Measurements from ENCODE around the gene DDX28.

DNA sequence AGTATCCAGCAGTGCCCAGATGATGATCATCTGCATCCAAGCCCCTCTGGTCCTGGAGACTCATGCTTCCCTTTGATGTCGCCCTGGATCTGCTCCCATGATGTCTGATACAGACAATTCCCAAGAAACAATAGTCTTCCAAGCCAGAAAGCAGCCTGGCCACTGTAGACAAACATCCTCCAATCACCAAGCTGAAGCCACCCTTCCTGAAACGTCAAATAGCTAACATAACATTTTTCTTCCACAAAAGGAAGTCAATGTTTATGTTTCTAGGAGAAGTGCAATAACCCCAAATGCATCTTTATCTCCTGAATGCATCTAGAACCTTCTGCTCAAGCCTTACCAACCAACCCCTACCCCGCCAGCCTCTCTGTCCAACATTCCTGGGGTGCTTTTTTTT lies 22.6 kb downstream of the DDX28 start:
- TF ChIP-seq CBX8 (IDR thresholded peaks at IDR 0.05; ENCODE audit: borderline replicate concordance, low read depth, low read length) (no peak), ZNF274 (IDR thresholded peaks at IDR 0.05; ENCODE audit: borderline replicate concordance, extremely low read depth, low read length) (no peak), FOSL1 (IDR thresholded peaks at IDR 0.05; ENCODE audit: insufficient read depth, low read depth, low read length) (no peak), EP300 (IDR thresholded peaks at IDR 0.05; ENCODE audit: borderline replicate concordance in 1 of 2, low read depth in 2 of 2, low read length in 2 of 2) (no peak), POLR2A (IDR thresholded peaks at IDR 0.05; ENCODE audit: control extremely low read depth in 1 of 2, low read depth in 2 of 2, low read length in 2 of 2) (no peak), EZH2 (IDR thresholded peaks at IDR 0.05; ENCODE audit: low read depth, low read length, severe bottlenecking) (no peak), BCL11A (IDR thresholded peaks at IDR 0.05; ENCODE audit: low read depth in 2 of 2, low read length in 2 of 2) (no peak), TAF1 (IDR thresholded peaks at IDR 0.05; ENCODE audit: low read depth, low read length) (no peak), CEBPB (IDR thresholded peaks at IDR 0.05; ENCODE audit: low read depth, low read length) (no peak), CBX5 (IDR thresholded peaks at IDR 0.05; ENCODE audit: low read depth, low read length) (no peak), RAD21 (IDR thresholded peaks at IDR 0.05 in 1 of 2, conservative IDR thresholded peaks at IDR 0.05 in 1 of 2; ENCODE audit: low read depth in 2 of 2, low read length in 2 of 2) (no peak)
- TF ChIP-seq, protein P1, sequence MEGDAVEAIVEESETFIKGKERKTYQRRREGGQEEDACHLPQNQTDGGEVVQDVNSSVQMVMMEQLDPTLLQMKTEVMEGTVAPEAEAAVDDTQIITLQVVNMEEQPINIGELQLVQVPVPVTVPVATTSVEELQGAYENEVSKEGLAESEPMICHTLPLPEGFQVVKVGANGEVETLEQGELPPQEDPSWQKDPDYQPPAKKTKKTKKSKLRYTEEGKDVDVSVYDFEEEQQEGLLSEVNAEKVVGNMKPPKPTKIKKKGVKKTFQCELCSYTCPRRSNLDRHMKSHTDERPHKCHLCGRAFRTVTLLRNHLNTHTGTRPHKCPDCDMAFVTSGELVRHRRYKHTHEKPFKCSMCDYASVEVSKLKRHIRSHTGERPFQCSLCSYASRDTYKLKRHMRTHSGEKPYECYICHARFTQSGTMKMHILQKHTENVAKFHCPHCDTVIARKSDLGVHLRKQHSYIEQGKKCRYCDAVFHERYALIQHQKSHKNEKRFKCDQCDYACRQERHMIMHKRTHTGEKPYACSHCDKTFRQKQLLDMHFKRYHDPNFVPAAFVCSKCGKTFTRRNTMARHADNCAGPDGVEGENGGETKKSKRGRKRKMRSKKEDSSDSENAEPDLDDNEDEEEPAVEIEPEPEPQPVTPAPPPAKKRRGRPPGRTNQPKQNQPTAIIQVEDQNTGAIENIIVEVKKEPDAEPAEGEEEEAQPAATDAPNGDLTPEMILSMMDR (IDR thresholded peaks at IDR 0.05; ENCODE audit: control extremely low read depth in 1 of 3, insufficient read depth in 1 of 3, low read depth in 1 of 3, low read length in 3 of 3): no peak
